Mesodermal cell (in vitro differentiated cells): Measurements from ENCODE around the gene OXSR1.
A peak's percentile ranks its signal among the peaks of the same experiment; 100 is the strongest.
"Not testable (repeated sequence)": the region's sequence is repeated elsewhere in the genome, so short reads cannot be mapped to it uniquely, and the experiment has no call there.

Source experiments
- H3K27ac ChIP-seq: 2 replicates; pipeline ENCODE4 v1.7.0; 2013; ENCODE audit warnings: mild to moderate bottlenecking, low read depth, low read length, moderate library complexity; ENCODE audit not compliant: severe bottlenecking
- H3K36me3 ChIP-seq: 2 replicates; pipeline ENCODE4 v1.7.1; 2013; ENCODE audit warnings: mild to moderate bottlenecking, low read length, moderate library complexity; ENCODE audit not compliant: control insufficient read depth, insufficient read depth
- H3K4me1 ChIP-seq: one replicate; pipeline ENCODE4 v1.7.1; 2013; ENCODE audit warnings: mild to moderate bottlenecking, low read length; ENCODE audit not compliant: insufficient read depth, control insufficient read depth, poor library complexity, severe bottlenecking
- H3K4me3 ChIP-seq: 2 replicates; pipeline ENCODE4 v1.7.0; 2013; ENCODE audit warnings: low read length, control low read depth, mild to moderate bottlenecking; ENCODE audit not compliant: insufficient read depth, poor library complexity, severe bottlenecking; ENCODE audit errors: extremely low read depth
- H3K9me3 ChIP-seq: 2 replicates; pipeline ENCODE4 v1.7.1; 2013; ENCODE audit warnings: mild to moderate bottlenecking, low read length, moderate library complexity; ENCODE audit not compliant: control insufficient read depth
- WGBS, 2 experiments: methylation state at CpG; one replicate each; pipeline ENCODE4 v1.1.5; 2013; ENCODE audit warnings: missing lambda C conversion rate in 2 of 2; ENCODE audit not compliant: insufficient coverage in 2 of 2; 5-methylcytosine and 5-hydroxymethylcytosine counted together

Gene OXSR1

DNA sequence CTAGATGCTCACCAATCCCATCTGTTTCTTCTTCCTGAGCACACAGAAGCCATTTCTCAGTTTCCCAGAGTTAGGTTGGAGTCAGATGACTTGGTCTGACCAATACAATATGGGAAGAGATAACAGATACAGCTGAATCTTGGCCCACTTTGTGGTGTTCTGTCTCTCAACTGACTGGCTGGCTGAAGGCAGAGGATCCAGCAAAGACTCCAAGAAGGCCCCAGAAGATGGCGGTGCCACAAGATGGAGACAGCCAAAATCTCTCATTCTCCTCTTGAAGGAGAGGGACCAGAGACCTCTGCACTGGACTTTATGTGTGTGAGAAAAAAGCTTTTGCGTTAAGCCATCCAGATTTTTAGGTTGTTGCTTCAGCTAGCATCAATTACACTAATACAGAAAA, 8.2 kb upstream of the OXSR1 start:
- H3K4me3 ChIP-seq = no peak overlapping the region
- H3K9me3 ChIP-seq = no peaks in the 10 kb centered on the region
- 83 to 100% methylated on average over 1 of the region's 2 CpGs for WGBS, 2 experiments
- H3K36me3 ChIP-seq = no peaks in the 10 kb centered on the region
- H3K4me1 ChIP-seq = no peaks in the 10 kb centered on the region
- H3K27ac ChIP-seq = no peak overlapping the region

DNA sequence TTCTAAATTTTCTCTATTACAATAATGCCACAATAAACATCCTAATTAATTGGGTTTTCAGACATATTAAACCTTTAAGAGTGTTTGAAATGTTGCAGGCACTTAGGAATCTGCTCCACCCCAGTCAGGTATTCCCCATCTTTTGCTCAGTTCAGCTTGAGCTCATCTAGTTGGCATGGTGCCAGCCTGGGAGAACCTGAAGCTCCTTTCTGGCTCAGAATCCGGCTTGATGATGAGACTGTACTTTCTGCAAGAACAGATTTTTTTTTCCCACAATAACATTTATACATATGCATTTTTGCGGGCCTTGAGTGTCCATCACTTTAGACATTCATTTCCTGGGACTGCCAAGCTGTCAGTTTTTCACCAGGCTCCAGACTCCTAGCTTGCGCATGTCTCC, 7.7 kb upstream of the OXSR1 start:
- no peak overlapping the region for H3K27ac ChIP-seq
- no peak overlapping the region for H3K4me3 ChIP-seq
- 91 to 93% methylated on average over 2 of the region's 3 CpGs for WGBS, 2 experiments
- no peaks in the 10 kb centered on the region for H3K9me3 ChIP-seq
- no peaks in the 10 kb centered on the region for H3K4me1 ChIP-seq
- H3K36me3 ChIP-seq = no peaks in the 10 kb centered on the region

DNA sequence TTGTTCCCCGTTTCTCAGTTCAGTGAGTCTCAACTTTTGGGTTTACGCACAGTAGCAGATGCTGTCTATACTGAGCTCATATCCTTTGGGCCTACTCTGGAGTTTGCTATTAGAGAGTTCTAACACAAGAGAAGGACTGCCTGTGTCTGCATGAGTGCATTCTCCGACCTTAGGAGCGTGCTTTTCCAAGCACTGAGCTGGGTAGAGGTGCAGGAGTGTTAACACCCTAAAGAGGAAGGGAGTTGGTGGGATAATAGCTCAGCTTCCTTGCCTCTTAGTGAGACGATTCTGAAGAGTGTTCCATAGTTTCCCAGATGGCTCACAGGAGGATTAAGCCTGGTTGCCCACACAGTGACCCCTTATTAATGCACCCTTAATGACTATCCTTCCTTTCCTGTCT, 6.9 kb upstream of the OXSR1 start:
- Histone ChIP-seq H3K27ac (no peak overlapping the region), H3K9me3 (no peaks in the 10 kb centered on the region), H3K4me1 (no peaks in the 10 kb centered on the region), H3K36me3 (no peaks in the 10 kb centered on the region), H3K4me3 (no peak overlapping the region)
- WGBS, 2 experiments = 79% methylated on average over 5 of the region's 5 CpGs

DNA sequence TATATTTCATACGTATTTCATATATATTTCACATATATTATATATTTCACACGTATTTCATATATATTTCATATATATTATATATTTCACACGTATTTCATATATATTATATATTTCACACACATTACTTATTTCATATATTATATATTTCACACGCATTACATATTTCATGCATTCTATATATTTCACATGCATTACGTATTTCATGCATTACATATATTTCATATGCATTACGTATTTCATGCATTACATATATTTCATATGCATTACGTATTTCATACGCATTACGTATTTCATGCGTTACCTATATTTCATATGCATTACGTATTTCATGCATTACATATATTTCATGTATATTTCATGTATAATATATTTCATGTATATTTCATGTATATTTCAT, 4.6 kb upstream of the OXSR1 start:
- not testable (repeated sequence) for H3K4me3 ChIP-seq, H3K9me3 ChIP-seq, H3K4me1 ChIP-seq, H3K27ac ChIP-seq, H3K36me3 ChIP-seq
- WGBS, 2 experiments = 94 to 100% methylated on average over 3 of the region's 11 CpGs

DNA sequence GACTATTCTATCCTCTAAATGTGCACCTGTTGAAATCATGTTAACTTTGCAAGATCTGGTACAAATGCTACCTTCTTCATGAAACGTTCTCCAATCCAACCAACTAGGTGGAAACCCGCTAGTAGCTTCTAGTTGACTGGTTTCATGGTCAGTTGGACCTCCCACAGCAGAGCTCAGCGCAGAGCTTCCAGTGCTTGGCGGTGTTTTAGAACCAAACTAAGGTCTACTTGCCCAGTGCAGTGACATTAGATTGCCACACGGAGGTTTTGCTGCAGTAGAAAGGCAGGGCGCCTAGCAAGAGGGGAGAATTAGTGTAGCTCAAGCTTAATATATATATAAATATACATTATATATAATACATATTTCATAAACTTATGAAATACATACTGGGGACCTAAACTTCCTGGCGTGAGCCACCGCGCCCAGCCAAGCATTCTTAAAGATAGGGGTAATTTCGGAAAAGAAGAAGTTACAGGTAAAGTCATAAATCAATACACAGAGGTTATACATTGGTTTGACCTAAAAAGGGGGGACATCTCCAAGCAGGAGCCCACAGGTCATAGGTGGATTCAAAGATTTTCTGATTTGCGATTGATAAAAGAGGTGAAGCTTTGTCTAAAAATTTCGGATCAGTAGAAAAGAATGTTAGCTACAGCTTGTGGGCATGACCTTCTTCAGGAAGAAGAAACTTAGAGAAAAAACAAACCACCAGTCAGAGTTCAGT, 2.1 kb upstream of the OXSR1 start:
- WGBS, 2 experiments = 85 to 95% methylated on average over 6 of the region's 12 CpGs
- Histone ChIP-seq H3K9me3 (no peaks in the 10 kb centered on the region), H3K36me3 (no peaks in the 10 kb centered on the region), H3K4me1 (peaks cover 9% of the 10 kb centered on the region), H3K4me3 (no peak overlapping the region), H3K27ac (no peak overlapping the region)

DNA sequence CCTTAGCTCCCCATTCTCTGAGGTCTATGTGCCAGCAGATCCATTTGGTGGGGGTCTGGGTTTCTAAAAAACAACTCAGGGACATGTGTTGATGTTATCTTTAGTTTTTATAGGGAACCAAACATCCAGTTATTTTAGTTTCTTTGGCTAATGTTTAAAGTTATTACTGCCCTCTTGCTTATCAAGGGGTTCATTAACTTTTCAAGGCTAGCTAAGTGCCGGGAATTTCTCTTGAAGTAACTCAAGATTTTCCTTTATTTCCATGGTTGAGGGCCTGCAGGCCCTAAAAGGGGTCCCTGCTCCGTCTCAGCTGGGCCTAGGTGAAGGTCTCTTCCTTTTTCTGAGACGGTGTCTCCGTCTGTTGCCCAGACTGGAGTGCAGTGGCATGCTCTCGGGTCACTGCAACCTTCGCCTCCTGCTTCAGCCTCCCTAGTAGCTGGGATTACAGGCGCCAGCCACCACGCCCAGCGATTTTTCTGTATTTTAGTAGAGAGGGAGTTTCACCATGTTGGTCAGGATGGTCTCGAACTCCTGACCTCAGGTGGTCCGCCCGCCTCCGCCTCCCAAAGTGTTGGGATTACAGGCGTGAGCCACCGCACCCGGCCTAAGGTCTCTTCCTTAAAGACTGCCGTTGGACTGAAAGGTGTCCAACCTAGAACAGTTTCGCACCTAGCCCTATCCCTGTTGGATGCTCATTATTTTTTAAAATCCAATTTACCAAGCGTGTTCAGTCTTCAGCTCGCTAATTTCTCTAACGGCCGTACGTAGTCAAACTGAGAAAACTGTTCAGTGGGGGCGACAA, 1.3 kb upstream of the OXSR1 start:
- no peaks in the 10 kb centered on the region for H3K9me3 ChIP-seq
- H3K4me1 ChIP-seq = peaks cover 12% of the 10 kb centered on the region
- peak overlapping the region; percentile 85 for H3K4me3 ChIP-seq
- peak overlapping the region; percentile 93 for H3K27ac ChIP-seq
- WGBS, 2 experiments = 90 to 93% methylated on average over 22 to 24 of the region's 24 CpGs
- H3K36me3 ChIP-seq = no peaks in the 10 kb centered on the region

DNA sequence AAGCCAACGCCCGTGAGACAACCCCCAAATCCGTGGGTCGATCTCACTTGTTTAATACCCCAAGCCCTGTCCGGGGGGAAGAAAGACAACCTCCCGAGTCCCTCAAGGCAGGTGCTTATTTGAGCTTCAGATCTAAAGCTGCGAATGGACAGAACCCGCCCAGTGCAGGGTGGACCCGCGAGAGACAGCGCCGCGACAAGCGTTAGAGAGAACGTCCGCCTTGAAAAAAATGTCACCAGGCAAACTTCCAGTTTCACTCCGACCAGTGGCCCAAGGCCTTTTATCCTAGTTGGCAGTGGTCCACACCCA, 740 bp upstream of the OXSR1 start:
- 22 to 28% methylated on average over 16 of the region's 17 CpGs for WGBS, 2 experiments
- H3K27ac ChIP-seq = peak overlapping the region; percentile 93
- H3K9me3 ChIP-seq = no peaks in the 10 kb centered on the region
- peaks cover 12% of the 10 kb centered on the region for H3K4me1 ChIP-seq
- H3K36me3 ChIP-seq = no peaks in the 10 kb centered on the region
- peak overlapping the region; percentile 85 for H3K4me3 ChIP-seq

DNA sequence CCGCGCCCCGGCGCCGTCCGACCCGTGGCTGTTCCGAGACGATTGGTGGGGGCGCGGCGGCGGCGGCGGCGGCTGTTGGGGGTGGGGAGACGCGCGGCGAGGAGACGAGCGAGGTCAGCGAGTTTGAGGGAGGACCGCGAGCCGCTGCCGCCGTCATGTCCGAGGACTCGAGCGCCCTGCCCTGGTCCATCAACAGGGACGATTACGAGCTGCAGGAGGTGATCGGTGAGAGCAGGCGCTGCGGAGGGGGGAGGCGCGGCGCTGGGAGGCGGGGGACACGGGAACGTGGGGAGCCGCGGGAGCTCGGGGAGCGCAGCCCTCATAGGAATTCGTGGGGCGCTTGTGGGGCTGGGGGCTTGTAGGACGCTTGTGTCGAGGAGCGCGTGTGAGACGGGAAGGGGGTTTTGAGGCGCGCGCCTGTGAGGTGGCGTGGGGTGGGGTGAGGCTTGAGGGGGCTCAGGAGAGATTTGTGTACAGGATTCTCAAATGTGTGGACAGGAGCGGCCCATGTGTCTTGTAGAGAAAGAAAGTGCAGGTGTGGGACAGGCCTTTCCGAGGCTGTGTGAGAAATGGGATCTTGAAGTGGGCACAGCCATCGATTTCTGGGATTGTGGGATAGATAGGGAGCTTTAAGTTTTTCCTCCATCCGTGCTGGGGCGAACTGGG, 518 bp downstream of the OXSR1 start:
- Histone ChIP-seq H3K4me3 (peak overlapping the region; percentile 85), H3K4me1 (peaks cover 12% of the 10 kb centered on the region), H3K36me3 (no peaks in the 10 kb centered on the region), H3K27ac (peak overlapping the region; percentile 93), H3K9me3 (no peaks in the 10 kb centered on the region)
- WGBS, 2 experiments = 1 to 2% methylated on average over 28 to 51 of the region's 62 CpGs

DNA sequence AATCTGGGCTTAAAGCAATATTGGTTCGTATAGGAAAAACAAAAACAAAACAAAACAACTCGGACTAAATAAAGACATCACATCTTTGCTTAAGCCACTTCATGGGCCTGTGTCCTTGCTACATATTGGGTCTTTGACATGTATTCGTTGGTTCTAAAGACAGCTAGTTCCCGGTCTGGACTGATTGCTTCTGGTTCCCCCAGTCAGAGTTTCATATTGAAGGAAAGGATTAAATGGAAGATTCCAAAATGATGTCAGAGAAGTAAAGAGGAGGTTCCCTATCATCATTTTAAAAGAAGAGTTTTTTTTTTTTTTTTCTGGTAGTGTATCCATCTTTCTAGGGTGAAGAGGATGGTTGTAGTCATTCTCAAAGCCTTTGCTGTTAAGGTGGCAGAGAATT, 2.3 kb downstream of the OXSR1 start:
- 90% methylated on average over 4 of the region's 4 CpGs; no CpG with 5 or more reads in 1 of the 2 experiments for WGBS, 2 experiments

DNA sequence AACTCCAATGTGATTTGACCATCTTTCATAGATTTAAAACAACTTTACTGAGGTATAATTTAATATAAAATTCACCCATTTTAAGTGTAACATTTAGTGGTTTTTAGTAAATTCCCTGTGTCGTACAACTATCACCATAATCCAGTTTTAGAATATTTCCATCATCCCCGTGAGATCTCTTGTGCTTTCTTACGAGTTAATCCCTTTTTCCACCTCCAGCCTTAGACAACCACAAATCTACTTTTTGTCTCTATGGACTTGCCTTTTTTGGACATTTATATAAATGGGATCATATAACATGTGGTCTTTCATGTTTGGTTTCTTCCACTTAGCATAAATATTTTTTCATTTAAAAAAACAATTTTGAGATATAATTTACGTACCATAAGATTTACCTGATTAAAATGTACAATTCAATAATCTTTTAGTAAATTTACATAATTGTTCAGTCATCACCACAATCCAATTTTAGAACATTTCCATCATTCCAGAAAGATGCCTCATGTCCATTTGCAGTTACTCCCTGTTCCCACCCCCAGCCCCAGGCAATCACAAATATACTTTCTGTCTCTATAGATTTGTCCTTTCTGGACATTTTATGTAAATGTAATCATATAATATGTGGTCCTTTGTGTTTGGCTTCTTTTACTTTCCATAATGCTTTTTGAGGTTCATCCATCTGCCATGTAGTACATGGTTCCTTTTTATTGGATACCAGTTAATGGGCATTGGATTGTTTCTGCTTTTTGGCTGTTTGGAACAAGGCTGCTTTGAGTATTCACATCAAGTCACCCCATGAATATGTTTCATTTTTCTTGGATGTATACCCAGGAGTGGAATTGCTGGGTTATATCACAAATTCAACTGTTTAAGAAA, 3.1 kb downstream of the OXSR1 start:
- 100% methylated on average over 3 of the region's 4 CpGs; no CpG with 5 or more reads in 1 of the 2 experiments for WGBS, 2 experiments
- H3K4me1 ChIP-seq = peaks cover 12% of the 10 kb centered on the region
- no peak overlapping the region for H3K4me3 ChIP-seq
- H3K9me3 ChIP-seq = no peaks in the 10 kb centered on the region
- H3K27ac ChIP-seq = no peak overlapping the region
- H3K36me3 ChIP-seq = no peaks in the 10 kb centered on the region

More for the DNA sequence above, 2.3 kb downstream of the OXSR1 start:
- H3K36me3 ChIP-seq = no peaks in the 10 kb centered on the region
- H3K9me3 ChIP-seq = no peaks in the 10 kb centered on the region
- peaks cover 12% of the 10 kb centered on the region for H3K4me1 ChIP-seq
- H3K4me3 ChIP-seq = peak overlapping the region; percentile 3
- H3K27ac ChIP-seq = no peak overlapping the region
